Neuronal stem cell (in vitro differentiated cells): ENCODE data around the gene GDPD5.
"Not testable (repeated sequence)": the region's sequence is repeated elsewhere in the genome, so short reads cannot be mapped to it uniquely, and the experiment has no call there.

Experiments used
- DNase-seq: peaks from one replicate; pipeline ENCODE4 v3.0.0-alpha.2; 2013; ENCODE audit warnings: low spot score
- H2AFZ ChIP-seq: one replicate; pipeline ENCODE4 v1.6.1; 2013; ENCODE audit warnings: mild to moderate bottlenecking, low read length, inconsistent platforms
- H2AK5ac ChIP-seq: 2 replicates; pipeline ENCODE4 v1.6.1; 2013; ENCODE audit warnings: low read depth, mild to moderate bottlenecking, inconsistent platforms, low read length, moderate library complexity, mixed read lengths
- H2BK120ac ChIP-seq: 2 replicates; pipeline ENCODE4 v1.6.1; 2013; ENCODE audit warnings: low read depth, mild to moderate bottlenecking, inconsistent platforms, low read length, moderate library complexity, mixed read lengths
- H2BK12ac ChIP-seq: one replicate; pipeline ENCODE4 v1.6.1; 2013; ENCODE audit warnings: low read length, inconsistent platforms
- H2BK15ac ChIP-seq: 2 replicates; pipeline ENCODE4 v1.6.1; 2013; ENCODE audit warnings: mild to moderate bottlenecking, low read length, inconsistent platforms, mixed read lengths
- H2BK5ac ChIP-seq: one replicate; pipeline ENCODE4 v1.6.1; 2013; ENCODE audit warnings: inconsistent platforms, mild to moderate bottlenecking, low read length, moderate library complexity
- H3K14ac ChIP-seq: one replicate; pipeline ENCODE4 v1.6.1; 2013; ENCODE audit warnings: low read length, inconsistent platforms
- H3K18ac ChIP-seq: 2 replicates; pipeline ENCODE4 v1.6.1; 2013; ENCODE audit warnings: low read length, inconsistent platforms
- H3K23ac ChIP-seq: 2 replicates; pipeline ENCODE4 v1.6.1; 2013; ENCODE audit warnings: low read depth, mild to moderate bottlenecking, mixed read lengths, low read length, inconsistent platforms; ENCODE audit not compliant: poor library complexity
- H3K27ac ChIP-seq: replicated peaks from 3 replicates; pipeline ENCODE4 v1.5.1; 2013; ENCODE audit warnings: low read length, inconsistent platforms
- H3K27me3 ChIP-seq, 3 experiments: 2 replicates each; pipeline ENCODE4 v1.6.1; 2013; ENCODE audit warnings: low read length in 3 of 3, mild to moderate bottlenecking in 2 of 3, inconsistent platforms in 1 of 3, low read depth in 1 of 3, mixed read lengths in 1 of 3, moderate library complexity in 1 of 3; ENCODE audit not compliant: control insufficient read depth in 3 of 3, insufficient read depth in 3 of 3
- H3K36me3 ChIP-seq, 2 donors: replicated peaks in 1 of 2; 2 replicates each; pipeline ENCODE4 v1.6.1; 2013; ENCODE audit warnings: low read length in 2 of 2; ENCODE audit not compliant: control insufficient read depth in 2 of 2, insufficient read depth in 2 of 2
- H3K4ac ChIP-seq: 2 replicates; pipeline ENCODE4 v1.6.1; 2013; ENCODE audit warnings: inconsistent platforms, mild to moderate bottlenecking, low read length, moderate library complexity
- H3K4me1 ChIP-seq, 2 donors: 1 replicate in 1 of 2; 2 replicates in 1 of 2; pipeline ENCODE4 v1.6.1; 2013; ENCODE audit warnings: low read length in 2 of 2, low read depth in 1 of 2; ENCODE audit not compliant: control insufficient read depth in 2 of 2, insufficient read depth in 1 of 2
- H3K4me2 ChIP-seq: one replicate; pipeline ENCODE4 v1.6.1; 2013; ENCODE audit warnings: mild to moderate bottlenecking, low read length, inconsistent platforms; ENCODE audit not compliant: insufficient read depth, poor library complexity, severe bottlenecking
- H3K4me3 ChIP-seq, 2 donors: 2 replicates each; pipeline ENCODE4 v1.5.1; 2013; ENCODE audit warnings: low read length in 2 of 2, mild to moderate bottlenecking in 2 of 2, inconsistent platforms in 1 of 2, moderate library complexity in 1 of 2
- H3K79me1 ChIP-seq: one replicate; pipeline ENCODE4 v1.6.1; 2013; ENCODE audit warnings: low read depth, mild to moderate bottlenecking, inconsistent platforms, low read length, moderate library complexity
- H3K9ac ChIP-seq: one replicate; pipeline ENCODE4 v1.6.1; 2013; ENCODE audit warnings: mild to moderate bottlenecking, low read depth, low read length, inconsistent platforms; ENCODE audit not compliant: poor library complexity
- H3K9me3 ChIP-seq, 2 donors: replicated peaks in 1 of 2; 2 replicates each; pipeline versions ENCODE3 to v1.6.1; 2013; ENCODE audit warnings: low read length in 2 of 2, mild to moderate bottlenecking in 2 of 2, inconsistent platforms in 1 of 2, low read depth in 1 of 2, mixed read lengths in 1 of 2, moderate library complexity in 1 of 2; ENCODE audit not compliant: control insufficient read depth in 2 of 2, insufficient read depth in 1 of 2
- H4K8ac ChIP-seq: one replicate; pipeline ENCODE4 v1.6.1; 2013; ENCODE audit warnings: low read depth, mild to moderate bottlenecking, inconsistent platforms, low read length, moderate library complexity
- H4K91ac ChIP-seq: one replicate; pipeline ENCODE4 v1.6.1; 2013; ENCODE audit warnings: low read length, low read depth, mild to moderate bottlenecking, inconsistent platforms; ENCODE audit not compliant: poor library complexity
- WGBS, 2 donors: extraction: QIAGEN DNeasy Blood & Tissue Kit; methylation state at CpG; one replicate each; pipeline ENCODE4 v1.1.7; 2013; ENCODE audit warnings: missing lambda C conversion rate in 2 of 2, mixed read lengths in 1 of 2; ENCODE audit not compliant: insufficient read length in 2 of 2, insufficient replicate concordance in 1 of 2; ENCODE audit errors: extremely low coverage in 2 of 2; 5-methylcytosine and 5-hydroxymethylcytosine counted together

Gene GDPD5

DNA sequence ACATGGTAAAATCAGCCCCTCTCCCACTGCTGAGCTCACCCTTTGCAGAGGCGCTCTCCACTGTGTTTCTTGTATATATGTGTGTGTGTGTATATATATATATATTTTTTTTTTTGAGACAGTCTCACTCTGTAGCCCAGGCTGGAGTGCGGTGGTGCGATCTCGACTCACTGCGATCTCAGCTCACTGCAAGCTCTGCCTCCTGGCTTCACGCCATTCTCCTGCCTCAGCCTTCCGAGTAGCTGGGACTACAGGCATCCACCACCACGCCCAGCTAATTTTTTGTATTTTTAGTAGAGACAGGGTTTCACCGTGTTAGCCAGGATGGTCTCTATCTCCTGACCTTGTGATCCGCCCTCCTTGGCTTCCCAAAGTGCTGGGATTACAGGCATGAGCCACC, 112.6 kb downstream of the GDPD5 start:
- not testable (repeated sequence) for DNase-seq, H3K4ac ChIP-seq, H3K14ac ChIP-seq, H3K4me1 ChIP-seq, H3K27ac ChIP-seq, H2BK15ac ChIP-seq, H3K4me2 ChIP-seq, H3K27me3 ChIP-seq, H4K91ac ChIP-seq, H3K18ac ChIP-seq, H3K9ac ChIP-seq, H4K8ac ChIP-seq, H2BK5ac ChIP-seq, H3K23ac ChIP-seq, H2AFZ ChIP-seq, H2BK12ac ChIP-seq, H3K4me3 ChIP-seq, H2AK5ac ChIP-seq, H2BK120ac ChIP-seq, H3K9me3 ChIP-seq
- H3K79me1 ChIP-seq = peaks cover 14% of the 10 kb centered on the region
- no CpG with 5 or more reads among the region's 10 CpGs for WGBS, 2 donors
- peaks cover 41 to 65% of the 10 kb centered on the region in 2 donors for H3K36me3 ChIP-seq

DNA sequence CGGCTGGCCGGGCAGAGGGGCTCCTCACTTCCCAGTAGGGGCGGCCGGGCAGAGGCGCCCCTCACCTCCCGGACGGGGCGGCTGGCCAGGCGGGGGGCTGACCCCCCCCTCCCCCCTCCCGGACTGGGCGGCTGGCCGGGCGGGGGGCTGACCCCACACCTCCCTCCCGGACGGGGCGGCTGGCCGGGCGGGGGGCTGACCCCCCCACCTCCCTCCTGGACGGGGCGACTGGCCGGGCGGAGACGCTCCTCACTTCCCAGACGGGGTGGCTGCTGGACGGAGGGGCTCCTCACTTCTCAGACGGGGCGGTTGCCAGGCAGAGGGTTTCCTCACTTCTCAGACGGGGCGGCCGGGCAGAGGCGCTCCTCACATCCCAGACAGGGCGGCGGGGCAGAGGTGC, 115.8 kb downstream of the GDPD5 start:
- not testable (repeated sequence) for H3K18ac ChIP-seq, H2BK15ac ChIP-seq, H4K91ac ChIP-seq, H2AFZ ChIP-seq, H2BK12ac ChIP-seq, H3K4me1 ChIP-seq, H3K27ac ChIP-seq, H3K14ac ChIP-seq, H3K23ac ChIP-seq, H2AK5ac ChIP-seq, H2BK120ac ChIP-seq, H4K8ac ChIP-seq, H3K4ac ChIP-seq, H3K9me3 ChIP-seq, H3K4me2 ChIP-seq, H3K79me1 ChIP-seq, H2BK5ac ChIP-seq, H3K27me3 ChIP-seq, H3K9ac ChIP-seq, H3K4me3 ChIP-seq, DNase-seq
- no CpG with 5 or more reads among the region's 33 CpGs for WGBS, 2 donors
- peaks cover 50 to 71% of the 10 kb centered on the region in 2 donors for H3K36me3 ChIP-seq

DNA sequence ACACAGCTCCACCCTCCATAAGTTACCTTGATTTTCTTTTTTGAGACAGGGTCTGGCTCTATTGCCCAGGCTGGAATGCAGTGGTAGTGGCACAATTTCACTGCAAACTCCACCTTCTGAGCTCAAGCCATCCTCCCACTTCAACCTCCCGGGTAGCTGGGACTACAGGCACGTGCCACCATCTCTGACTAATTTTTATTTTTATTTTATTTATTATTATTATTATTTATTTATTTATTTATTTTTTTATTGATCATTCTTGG, 116.9 kb downstream of the GDPD5 start:
- no peak overlapping the region for H3K4me3 ChIP-seq
- no peak overlapping the region for H3K18ac ChIP-seq
- no peak overlapping the region for H3K14ac ChIP-seq
- H3K27ac ChIP-seq = no peak overlapping the region
- no peak overlapping the region for H2AFZ ChIP-seq
- no peak overlapping the region for H2AK5ac ChIP-seq
- no peak overlapping the region for H4K8ac ChIP-seq
- peaks cover 51 to 74% of the 10 kb centered on the region in 2 donors for H3K36me3 ChIP-seq
- H2BK120ac ChIP-seq = no peak overlapping the region
- H2BK12ac ChIP-seq = no peak overlapping the region
- H3K4me1 ChIP-seq = no peaks in the 10 kb centered on the region
- H3K27me3 ChIP-seq = no peaks in the 10 kb centered on the region
- no peak overlapping the region for H3K4ac ChIP-seq
- no peak overlapping the region for H3K9ac ChIP-seq
- H3K9me3 ChIP-seq = peaks cover 0 to 3% of the 10 kb centered on the region in 2 donors
- DNase-seq = no peak
- H2BK5ac ChIP-seq = no peak overlapping the region
- no peak overlapping the region for H4K91ac ChIP-seq
- H3K79me1 ChIP-seq = peaks cover 5% of the 10 kb centered on the region
- no CpG with 5 or more reads among the region's 2 CpGs for WGBS, 2 donors
- no peak overlapping the region for H3K23ac ChIP-seq
- H3K4me2 ChIP-seq = no peak overlapping the region
- H2BK15ac ChIP-seq = no peak overlapping the region

DNA sequence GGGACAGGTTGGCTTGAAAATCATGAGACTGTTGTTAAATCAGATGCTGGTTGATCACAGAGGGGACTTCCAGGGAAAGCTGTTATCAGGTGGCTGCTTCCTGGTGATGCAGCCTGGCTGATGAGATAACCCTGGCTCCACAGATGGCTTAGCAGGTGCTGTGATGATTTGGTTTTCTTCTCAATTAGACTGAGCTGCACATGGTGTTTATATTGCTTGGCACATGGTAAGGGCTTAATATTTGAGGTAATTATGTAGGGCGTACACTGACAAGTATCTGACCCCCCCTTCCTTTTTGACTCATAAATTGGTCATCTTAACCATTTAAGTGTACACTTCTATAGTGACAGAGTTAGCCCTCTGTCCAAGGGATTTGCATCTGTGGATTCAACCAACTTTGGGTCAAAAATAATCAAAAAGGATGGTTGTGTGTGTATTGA, 119.4 kb downstream of the GDPD5 start:
- Histone ChIP-seq H4K8ac (no peak overlapping the region), H3K14ac (no peak overlapping the region), H2BK5ac (no peak overlapping the region), H2BK15ac (no peak overlapping the region), H2BK120ac (no peak overlapping the region), H3K18ac (no peak overlapping the region), H2AFZ (no peak overlapping the region), H3K4me1 (peaks cover 2 to 8% of the 10 kb centered on the region in 2 donors), H2AK5ac (no peak overlapping the region), H3K27ac (no peak overlapping the region), H2BK12ac (no peak overlapping the region), H3K9me3 (peaks cover 0 to 3% of the 10 kb centered on the region in 2 donors), H3K23ac (no peak overlapping the region), H3K27me3 (no peaks in the 10 kb centered on the region), H4K91ac (no peak overlapping the region), H3K36me3 (peaks cover 57 to 75% of the 10 kb centered on the region in 2 donors), H3K4me3 (no peak overlapping the region), H3K4ac (no peak overlapping the region), H3K4me2 (no peak overlapping the region), H3K9ac (no peak overlapping the region), H3K79me1 (peaks cover 5% of the 10 kb centered on the region)
- no peak for DNase-seq
- WGBS, 2 donors = no CpG with 5 or more reads among the region's 1 CpG
